SK-N-SH (cell line): Measurements from ENCODE around the gene HSPBP1. TPM values are rescaled to one million over a fixed set of nuclear protein-coding genes. Genes with fewer than 3 reads are reported as not detected.
A peak's percentile ranks its signal among the peaks of the same experiment; 100 is the strongest.

ENCODE experiments used
- CTCF ChIA-PET: fragments of 300-600, 350-600 bp; formaldehyde crosslinking; extraction: SDS; loops from one replicate; lab custom pipeline; 2021; lab: Yijun Ruan, JAX
- POLR2A ChIA-PET: fragments of 350-600 bp; sonication (Branson Sonifier 250); formaldehyde crosslinking; extraction: SDS; loops from one replicate; lab custom pipeline; 2020; ENCODE audit warnings: antibody characterized with exemption, inconsistent platforms; lab: Yijun Ruan, JAX
- DNase-seq: peaks from one replicate; pipeline ENCODE4 v3.0.0; 2012
- H2AFZ ChIP-seq: fragments of 200-600 bp; sonication (generic); 2 replicates; pipeline ENCODE4 v1.8.1; 2016; ENCODE audit warnings: antibody characterized with exemption, mild to moderate bottlenecking, low read depth
- H3F3A ChIP-seq: fragments of 200-600 bp; sonication (generic); replicated peaks from 2 replicates; pipeline ENCODE3; 2016; ENCODE audit warnings: antibody characterized with exemption, mild to moderate bottlenecking; ENCODE audit not compliant: insufficient read depth
- H3K27ac ChIP-seq, 2 experiments: fragments of 200-500 bp in 1 of 2; fragments of 200-600 bp in 1 of 2; sonication (Bioruptor generic) in 1 of 2; sonication (generic), shearing (Covaris generic) in 1 of 2; 2 replicates each; pipeline versions ENCODE4 v1.5.1 to v1.6.1; 2014 to 2016; ENCODE audit warnings: low read depth in 2 of 2, inconsistent platforms in 1 of 2, low read length in 1 of 2, mild to moderate bottlenecking in 1 of 2, mixed read lengths in 1 of 2
- H3K27me3 ChIP-seq: fragments of 200-600 bp; sonication (generic), shearing (Covaris generic); 2 replicates; pipeline ENCODE4 v1.6.1; 2016; ENCODE audit warnings: mixed run types; ENCODE audit not compliant: insufficient read depth
- H3K36me3 ChIP-seq, 2 experiments: fragments of 200-500 bp in 1 of 2; fragments of 200-600 bp in 1 of 2; sonication (Bioruptor generic) in 1 of 2; sonication (generic) in 1 of 2; replicated peaks in 1 of 2; 2 replicates each; pipeline versions ENCODE3 to v1.5.1; 2014 to 2016; ENCODE audit warnings: low read length in 1 of 2, mild to moderate bottlenecking in 1 of 2; ENCODE audit not compliant: insufficient read depth in 2 of 2, control insufficient read depth in 1 of 2
- H3K4me1 ChIP-seq, 2 experiments: fragments of 200-500 bp in 1 of 2; fragments of 200-600 bp in 1 of 2; sonication (Bioruptor generic) in 1 of 2; sonication (generic), shearing (Covaris generic) in 1 of 2; 2 replicates each; pipeline versions ENCODE4 v1.5.1 to v1.6.1; 2014 to 2016; ENCODE audit warnings: low read depth in 1 of 2, low read length in 1 of 2, mixed run types in 1 of 2; ENCODE audit not compliant: insufficient read depth in 2 of 2, control insufficient read depth in 1 of 2
- H3K4me2 ChIP-seq: fragments of 200-600 bp; sonication (generic), shearing (Covaris generic); 2 replicates; pipeline ENCODE4 v1.6.1; 2017; ENCODE audit warnings: mixed run types
- H3K4me3 ChIP-seq, 2 experiments: fragments of 200-500 bp in 1 of 2; fragments of 200-600 bp in 1 of 2; sonication (Bioruptor generic) in 1 of 2; sonication (generic), shearing (Covaris generic) in 1 of 2; 2 replicates each; pipeline versions ENCODE4 v1.5.1 to v1.8.1; 2014 to 2016; ENCODE audit warnings: low read depth in 2 of 2, inconsistent platforms in 1 of 2, low read length in 1 of 2, mild to moderate bottlenecking in 1 of 2, mixed read lengths in 1 of 2, moderate library complexity in 1 of 2
- H3K79me2 ChIP-seq: fragments of 200-600 bp; sonication (generic); 2 replicates; pipeline ENCODE4 v1.8.1; 2017; ENCODE audit warnings: mild to moderate bottlenecking; ENCODE audit not compliant: insufficient read depth
- H3K9ac ChIP-seq: fragments of 200-600 bp; sonication (generic); 2 replicates; pipeline ENCODE4 v1.6.1; 2017; ENCODE audit warnings: mixed run types
- H3K9me2 ChIP-seq: fragments of 200-600 bp; sonication (generic); 2 replicates; pipeline ENCODE4 v1.6.1; 2017; ENCODE audit warnings: mixed run types
- H3K9me3 ChIP-seq: fragments of 200-600 bp; sonication (generic); 2 replicates; pipeline ENCODE4 v1.6.1; 2017; ENCODE audit warnings: mixed run types, mild to moderate bottlenecking, moderate library complexity
- H4K20me1 ChIP-seq: fragments of 200-600 bp; sonication (generic); 2 replicates; pipeline ENCODE4 v1.6.1; 2017; ENCODE audit warnings: mild to moderate bottlenecking, mixed run types; ENCODE audit not compliant: insufficient read depth
- CHD2 ChIP-seq: fragments of 150-350 bp; IDR thresholded peaks from 2 replicates; pipeline ENCODE4 v1.6.1; 2018; ENCODE audit warnings: low read length; ENCODE audit not compliant: partially characterized antibody
- EZH2phosphoT487 ChIP-seq: fragments of 200-600 bp; sonication (generic); IDR thresholded peaks from 2 replicates; pipeline ENCODE4 v1.6.1; 2017; ENCODE audit warnings: low read depth, mixed run types, mild to moderate bottlenecking, antibody characterized with exemption, moderate library complexity, borderline replicate concordance
- FOSL2 ChIP-seq: IDR thresholded peaks from 2 replicates; pipeline ENCODE4 v1.4.0; 2012; ENCODE audit warnings: low read depth, mild to moderate bottlenecking, moderate library complexity, borderline replicate concordance
- FOXJ3 ChIP-seq: sonication (generic); formaldehyde crosslinking; IDR thresholded peaks from 2 replicates; pipeline ENCODE4 v1.5.1; 2020; ENCODE audit warnings: mild to moderate bottlenecking, missing genetic modification reagents
- FOXM1 ChIP-seq: IDR thresholded peaks from 2 replicates; pipeline ENCODE4 v1.4.0; 2012; ENCODE audit warnings: low read depth, mild to moderate bottlenecking
- JUND ChIP-seq: IDR thresholded peaks from 2 replicates; pipeline ENCODE4 v1.4.0; 2012
- MEF2A ChIP-seq: IDR thresholded peaks from 2 replicates; pipeline ENCODE4 v1.4.0; 2012; ENCODE audit warnings: low read depth, borderline replicate concordance
- MXI1 ChIP-seq: IDR thresholded peaks from 2 replicates; pipeline ENCODE4 v1.6.1; 2012; ENCODE audit warnings: mild to moderate bottlenecking, low read depth, low read length, improper control_type of control experiment
- NFIC ChIP-seq: IDR thresholded peaks from 2 replicates; pipeline ENCODE4 v1.4.0; 2012; ENCODE audit warnings: borderline replicate concordance
- NRF1 ChIP-seq: IDR thresholded peaks from 2 replicates; pipeline ENCODE4 v1.6.1; 2012; ENCODE audit warnings: low read depth, mild to moderate bottlenecking, low read length
- POLR2AphosphoS5 ChIP-seq: IDR thresholded peaks from 2 replicates; pipeline ENCODE4 v1.6.1; 2012; ENCODE audit warnings: low read depth, low read length
- RAD21 ChIP-seq: IDR thresholded peaks from 2 replicates; pipeline ENCODE4 v1.6.1; 2012; ENCODE audit warnings: mild to moderate bottlenecking, low read length
- RFX5 ChIP-seq: IDR thresholded peaks from 2 replicates; pipeline ENCODE4 v1.6.1; 2012; ENCODE audit warnings: mild to moderate bottlenecking, improper control_type of control experiment, low read length
- SMC3 ChIP-seq: IDR thresholded peaks from 2 replicates; pipeline ENCODE4 v1.6.1; 2012; ENCODE audit warnings: low read depth, low read length, improper control_type of control experiment
- TEAD4 ChIP-seq: IDR thresholded peaks from 2 replicates; pipeline ENCODE4 v1.4.0; 2012; ENCODE audit warnings: mild to moderate bottlenecking, borderline replicate concordance; ENCODE audit not compliant: insufficient read depth
- YY1 ChIP-seq: IDR thresholded peaks from 2 replicates; pipeline ENCODE4 v1.4.0; 2012; ENCODE audit warnings: low read depth, mild to moderate bottlenecking
- WGBS: methylation state at CpG from one replicate; pipeline ENCODE4 v1.1.6; 2017; ENCODE audit warnings: low lambda C conversion rate; 5-methylcytosine and 5-hydroxymethylcytosine counted together
- polyA plus RNA-seq, 3 experiments: library from polyadenylated mRNA; depleted of rRNA; stranded (reverse); fragments of >200 nt; gene quantifications; 2 replicates each; pipeline ENCODE4 v1.2.3, GENCODE V29; 2012
- TF ChIP-seq, protein P1 (sequence below): fragments of 150-350 bp; IDR thresholded peaks from 2 replicates; pipeline ENCODE4 v1.6.1; 2017; ENCODE audit warnings: antibody characterized with exemption, low read length, low read depth, borderline replicate concordance
- TF ChIP-seq, protein P2 (sequence below): IDR thresholded peaks from 2 replicates; pipeline ENCODE4 v1.4.0; 2012; ENCODE audit warnings: low read depth, borderline replicate concordance

The HSPBP1 gene
- polyA plus RNA-seq, 1 of the 3 experiments (the other 2 are of a cell fraction): 55.4 TPM

- Histone ChIP-seq H3K9ac (no peak overlapping the region), H2AFZ (no peak overlapping the region), H3K9me3 (no peaks in the 10 kb centered on the region), H3K4me1 (no peaks in the 10 kb centered on the region), H3K9me2 (no peaks in the 10 kb centered on the region), H4K20me1 (no peaks in the 10 kb centered on the region), H3K27ac (no peak overlapping the region)
- CTCF ChIA-PET: interaction anchor here (0.9 to 7.7 kb wide), 3 partner anchors 10 to 21 kb away, joined by 3 to 46 read pairs (median 5); no protein-coding TSS in a partner anchor
- peak; percentile 30 for DNase-seq
- no peak for TF ChIP-seq JUND
- no peak for TF ChIP-seq FOSL2
- TF ChIP-seq POLR2AphosphoS5: no peak
- TF ChIP-seq, protein P1, sequence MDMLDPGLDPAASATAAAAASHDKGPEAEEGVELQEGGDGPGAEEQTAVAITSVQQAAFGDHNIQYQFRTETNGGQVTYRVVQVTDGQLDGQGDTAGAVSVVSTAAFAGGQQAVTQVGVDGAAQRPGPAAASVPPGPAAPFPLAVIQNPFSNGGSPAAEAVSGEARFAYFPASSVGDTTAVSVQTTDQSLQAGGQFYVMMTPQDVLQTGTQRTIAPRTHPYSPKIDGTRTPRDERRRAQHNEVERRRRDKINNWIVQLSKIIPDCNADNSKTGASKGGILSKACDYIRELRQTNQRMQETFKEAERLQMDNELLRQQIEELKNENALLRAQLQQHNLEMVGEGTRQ: no peak
- no peak for TF ChIP-seq CHD2
- no peak for TF ChIP-seq MXI1
- TF ChIP-seq RFX5: no peak
- TF ChIP-seq, all 33 proteins: peak for 0
- Histone ChIP-seq H3K27me3 (no peaks in the 10 kb centered on the region), H3K79me2 (no peaks in the 10 kb centered on the region), H3K4me3 (no peak overlapping the region), H3K4me2 (no peak overlapping the region), H3F3A (no peaks in the 10 kb centered on the region), H3K36me3 (peaks cover 7 to 14% of the 10 kb centered on the region in 2 experiments)
- POLR2A ChIA-PET: interaction anchor here (1.2 to 1.7 kb wide), 2 partner anchors 9 to 95 kb away, joined by 3 to 4 read pairs; partner anchors contain the start of gene UBE2S
- 92% methylated on average over 24 of the region's 47 CpGs for WGBS
Measured at GRCh38 chr19:55312621-55313512, 33.0 kb upstream of the HSPBP1 start.

- DNase-seq: peak; percentile 28
- ChIA-PET POLR2A (no interaction called here), CTCF (interaction anchor here (0.9 to 7.7 kb wide), 3 partner anchors 9 to 21 kb away, joined by 3 to 46 read pairs (median 5); no protein-coding TSS in a partner anchor)
- WGBS: 97% methylated on average over 4 of the region's 18 CpGs
- H3K36me3 ChIP-seq: peaks cover 10 to 21% of the 10 kb centered on the region in 2 experiments
- H3K9ac ChIP-seq: no peak overlapping the region
- no peak overlapping the region for H2AFZ ChIP-seq
- H3K4me3 ChIP-seq: no peak overlapping the region
- H3K27me3 ChIP-seq: no peaks in the 10 kb centered on the region
- H3K27ac ChIP-seq: no peak overlapping the region
- H3K4me2 ChIP-seq: no peak overlapping the region
- H3K9me2 ChIP-seq: no peaks in the 10 kb centered on the region
- TF ChIP-seq FOXM1 (no peak), POLR2AphosphoS5 (no peak), TEAD4 (no peak), RFX5 (no peak), NRF1 (no peak), SMC3 (no peak), RAD21 (no peak), YY1 (no peak), FOXJ3 (CRISPR knock-in tag) (no peak), EZH2phosphoT487 (no peak), MEF2A (no peak), NFIC (no peak)
- TF ChIP-seq, protein P1: no peak
- TF ChIP-seq, protein P2, sequence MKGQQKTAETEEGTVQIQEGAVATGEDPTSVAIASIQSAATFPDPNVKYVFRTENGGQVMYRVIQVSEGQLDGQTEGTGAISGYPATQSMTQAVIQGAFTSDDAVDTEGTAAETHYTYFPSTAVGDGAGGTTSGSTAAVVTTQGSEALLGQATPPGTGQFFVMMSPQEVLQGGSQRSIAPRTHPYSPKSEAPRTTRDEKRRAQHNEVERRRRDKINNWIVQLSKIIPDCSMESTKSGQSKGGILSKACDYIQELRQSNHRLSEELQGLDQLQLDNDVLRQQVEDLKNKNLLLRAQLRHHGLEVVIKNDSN: no peak
- no peaks in the 10 kb centered on the region for H4K20me1 ChIP-seq
- H3F3A ChIP-seq: no peaks in the 10 kb centered on the region
- H3K79me2 ChIP-seq: no peaks in the 10 kb centered on the region
- no peaks in the 10 kb centered on the region for H3K9me3 ChIP-seq
- H3K4me1 ChIP-seq: no peaks in the 10 kb centered on the region
Measured at GRCh38 chr19:55311797-55312196, 31.9 kb upstream of the HSPBP1 start.
